Keratinocyte (primary cell): ENCODE measurements around the gene LRRC7. TPM values are rescaled to one million over a fixed set of nuclear protein-coding genes. Genes with fewer than 3 reads are reported as not detected.

ENCODE experiments used
- DNase-seq: peaks from one replicate; pipeline ENCODE4 v3.0.0-alpha.2; 2011; ENCODE audit warnings: low read depth, missing footprints, low spot score
- FAIRE-seq: peaks from 2 replicates; lab custom pipeline; 2011; peaks lifted over from hg19 to GRCh38; lab: Jason Lieb, UNC
- H2AFZ ChIP-seq: 2 replicates; pipeline ENCODE4 v1.6.0; 2012; ENCODE audit warnings: low read length, control low read depth, inconsistent platforms; ENCODE audit not compliant: control insufficient read depth
- H3K27ac ChIP-seq: 2 replicates; pipeline ENCODE4 v1.5.1; 2011; ENCODE audit warnings: low read length; ENCODE audit not compliant: control insufficient read depth, insufficient read depth
- H3K27me3 ChIP-seq: 3 replicates; pipeline ENCODE4 v1.6.0; 2011; ENCODE audit warnings: low read length; ENCODE audit not compliant: control insufficient read depth, insufficient read depth; ENCODE audit errors: extremely low read depth
- H3K36me3 ChIP-seq, 2 experiments: 2 replicates in 1 of 2; 3 replicates in 1 of 2; pipeline ENCODE4 v1.5.1; 2011; ENCODE audit warnings: low read length in 2 of 2, mild to moderate bottlenecking in 1 of 2; ENCODE audit not compliant: control insufficient read depth in 2 of 2, insufficient read depth in 2 of 2; ENCODE audit errors: extremely low read depth in 1 of 2
- H3K4me1 ChIP-seq: 3 replicates; pipeline ENCODE4 v1.5.1; 2011; ENCODE audit warnings: low read length; ENCODE audit not compliant: control insufficient read depth, insufficient read depth; ENCODE audit errors: extremely low read depth
- H3K4me2 ChIP-seq: 3 replicates; pipeline ENCODE4 v1.6.0; 2011; ENCODE audit warnings: low read depth, low read length; ENCODE audit not compliant: control insufficient read depth, insufficient read depth; ENCODE audit errors: extremely low read depth
- H3K4me3 ChIP-seq, 3 experiments: fragments of 200-600 bp in 1 of 3; sonication (generic) in 1 of 3; 2 replicates in 2 of 3; 3 replicates in 1 of 3; pipeline ENCODE4 v1.5.1; 2011 to 2016; ENCODE audit warnings: low read length in 3 of 3, mild to moderate bottlenecking in 3 of 3, control low read depth in 2 of 3, inconsistent platforms in 1 of 3, low read depth in 1 of 3, mixed read lengths in 1 of 3, mixed run types in 1 of 3, moderate library complexity in 1 of 3; ENCODE audit not compliant: control insufficient read depth in 2 of 3, insufficient read depth in 2 of 3; ENCODE audit errors: extremely low read depth in 1 of 3
- H3K79me2 ChIP-seq: 2 replicates; pipeline ENCODE4 v1.6.0; 2012; ENCODE audit warnings: low read length; ENCODE audit not compliant: control insufficient read depth, insufficient read depth
- H3K9ac ChIP-seq: 3 replicates; pipeline ENCODE4 v1.6.0; 2011; ENCODE audit warnings: low read length; ENCODE audit not compliant: control insufficient read depth, insufficient read depth; ENCODE audit errors: extremely low read depth
- H3K9me1 ChIP-seq: 3 replicates; pipeline ENCODE4 v1.6.0; 2011; ENCODE audit warnings: low read length; ENCODE audit not compliant: control insufficient read depth, insufficient read depth; ENCODE audit errors: extremely low read depth
- H3K9me3 ChIP-seq: 2 replicates; pipeline ENCODE4 v1.5.1; 2012; ENCODE audit warnings: low read depth, low read length; ENCODE audit not compliant: control insufficient read depth
- H4K20me1 ChIP-seq: 3 replicates; pipeline ENCODE4 v1.6.0; 2011; ENCODE audit warnings: low read length; ENCODE audit not compliant: control insufficient read depth, insufficient read depth; ENCODE audit errors: extremely low read depth
- CTCF ChIP-seq, 3 experiments: IDR thresholded peaks in 1 of 3; conservative IDR thresholded peaks in 1 of 3; optimal IDR thresholded peaks in 1 of 3; 2 replicates in 2 of 3; 3 replicates in 1 of 3; pipeline versions ENCODE3 to v1.5.1; 2011; ENCODE audit warnings: low read length in 3 of 3, mild to moderate bottlenecking in 3 of 3, moderate library complexity in 2 of 3, control low read depth in 1 of 3, inconsistent platforms in 1 of 3; ENCODE audit not compliant: insufficient read depth in 2 of 3; ENCODE audit errors: extremely low read depth in 1 of 3
- EZH2 ChIP-seq: IDR thresholded peaks from one replicate; pipeline ENCODE4 v1.6.1; 2012; ENCODE audit warnings: inconsistent platforms, mild to moderate bottlenecking, low read length, moderate library complexity
- dilution Hi-C: fragments of 300-500 bp; cut with MboI; formaldehyde crosslinking; loops from one replicate; pipeline ENCODE4 v1.7.0; 2020; ENCODE audit warnings: low sequenced_read_pairs; ENCODE audit not compliant: extremely low pct_ligation_motif_present
- polyA plus RNA-seq, 5 experiments: library from polyadenylated mRNA; depleted of rRNA in 3 of 5; stranded (reverse) in 3 of 5; stranded (forward) in 1 of 5; unstranded in 1 of 5; fragments of >200 nt; gene quantifications; 1 replicate in 1 of 5; 2 replicates in 3 of 5; 3 replicates in 1 of 5; pipeline versions ENCODE4 v1.2.1 to v1.2.3, GENCODE V29; 2011 to 2012; ENCODE audit warnings: missing spikeins in 2 of 5, low read depth in 1 of 5, low replicate concordance in 1 of 5

LRRC7 gene
- polyA plus RNA-seq, 1 donor (not counting 4 experiments of a cell fraction or from before 2014, with no cell fraction given) = 0.28 TPM

- H4K20me1 ChIP-seq = no peaks in the 10 kb centered on the region
- H3K4me3 ChIP-seq = no peak overlapping the region
- FAIRE-seq (no peak), DNase-seq (no peak)
- peaks cover 9% of the 10 kb centered on the region for H3K4me1 ChIP-seq
- H3K9me3 ChIP-seq = no peaks in the 10 kb centered on the region
- H3K9ac ChIP-seq = no peak overlapping the region
- H3K27me3 ChIP-seq = no peaks in the 10 kb centered on the region
- H3K4me2 ChIP-seq = no peak overlapping the region
- H3K27ac ChIP-seq = no peak overlapping the region
- dilution Hi-C loops = no loop called here
- no peak overlapping the region for H2AFZ ChIP-seq
- no peaks in the 10 kb centered on the region for H3K9me1 ChIP-seq
- H3K79me2 ChIP-seq = no peaks in the 10 kb centered on the region
- H3K36me3 ChIP-seq = no peaks in the 10 kb centered on the region
- no peak for TF ChIP-seq EZH2
- no peak for TF ChIP-seq CTCF (optimal IDR thresholded peaks at IDR 0.05 in 1 of 3, IDR thresholded peaks at IDR 0.05 in 1 of 3, conservative IDR thresholded peaks at IDR 0.05 in 1 of 3; ENCODE audit: extremely low read depth in 1 of 3, insufficient read depth in 2 of 3, low read length in 3 of 3)
These were observed 471.8 kb downstream of the LRRC7 start for GRCh38 chr1:70039485-70039884.

- H2AFZ ChIP-seq = no peak overlapping the region
- TF ChIP-seq EZH2 (no peak), CTCF (optimal IDR thresholded peaks at IDR 0.05 in 1 of 3, IDR thresholded peaks at IDR 0.05 in 1 of 3, conservative IDR thresholded peaks at IDR 0.05 in 1 of 3; ENCODE audit: extremely low read depth in 1 of 3, insufficient read depth in 2 of 3, low read length in 3 of 3) (no peak)
- H3K9me3 ChIP-seq = no peaks in the 10 kb centered on the region
- no peak overlapping the region for H3K4me3 ChIP-seq
- H3K4me2 ChIP-seq = no peak overlapping the region
- H3K9me1 ChIP-seq = no peaks in the 10 kb centered on the region
- H4K20me1 ChIP-seq = no peaks in the 10 kb centered on the region
- dilution Hi-C loops = no loop called here
- H3K9ac ChIP-seq = no peak overlapping the region
- no peaks in the 10 kb centered on the region for H3K79me2 ChIP-seq
- no peak overlapping the region for H3K27ac ChIP-seq
- peaks cover 17% of the 10 kb centered on the region for H3K4me1 ChIP-seq
- H3K36me3 ChIP-seq = no peaks in the 10 kb centered on the region
- no peaks in the 10 kb centered on the region for H3K27me3 ChIP-seq
- no peak for DNase-seq
- FAIRE-seq = no peak
These were observed 473.8 kb downstream of the LRRC7 start for GRCh38 chr1:70041317-70042045.
